Mononuclear cell (primary cell): ENCODE results near the gene MAPKAP1. TPM values are rescaled to one million over a fixed set of nuclear protein-coding genes. Genes with fewer than 3 reads are reported as not detected.

Experiments
- H3K27me3 ChIP-seq: 2 replicates; pipeline ENCODE4 v1.6.0; 2011; ENCODE audit warnings: low read length, control low read depth; ENCODE audit not compliant: insufficient read depth
- H3K4me1 ChIP-seq: 2 replicates; pipeline ENCODE4 v1.5.1; 2011; ENCODE audit warnings: mild to moderate bottlenecking, low read length, control low read depth; ENCODE audit not compliant: insufficient read depth
- H3K4me3 ChIP-seq: 2 replicates; pipeline ENCODE4 v1.5.1; 2011; ENCODE audit warnings: mild to moderate bottlenecking, low read length, moderate library complexity
- H3K9me3 ChIP-seq: 2 replicates; pipeline ENCODE4 v1.5.1; 2011; ENCODE audit warnings: low read depth, mild to moderate bottlenecking, control low read depth, low read length
- total RNA-seq: library from RNA; depleted of rRNA; stranded (reverse); fragments of >200 nt; gene quantifications from one replicate; pipeline ENCODE4 v1.2.3, GENCODE V29; 2012

The MAPKAP1 gene
- total RNA-seq, 1 donor, result 41.0 TPM

DNA sequence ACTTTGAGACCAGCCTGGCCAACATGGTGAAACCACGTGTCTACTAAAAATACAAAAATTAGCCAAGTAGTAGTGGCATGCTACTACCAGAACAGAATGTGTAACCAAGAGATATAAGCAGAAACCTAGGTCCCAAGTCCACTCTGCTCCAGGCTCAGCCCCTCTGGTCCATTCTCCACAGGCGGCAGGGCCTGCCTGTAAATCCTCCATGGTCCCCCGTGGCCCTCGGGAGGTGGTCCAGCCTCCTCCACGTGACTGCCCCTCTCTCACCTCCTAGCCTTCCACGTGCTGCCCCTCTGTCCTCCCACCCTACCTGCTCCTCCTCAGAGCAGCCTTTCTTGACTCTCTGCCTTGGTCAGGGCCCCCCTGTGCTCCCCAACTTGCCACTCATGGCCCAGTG, 318.0 kb downstream of the MAPKAP1 start:
- H3K27me3 ChIP-seq, result no peaks in the 10 kb centered on the region
- H3K9me3 ChIP-seq, result no peaks in the 10 kb centered on the region
- H3K4me3 ChIP-seq, result no peak overlapping the region
- H3K4me1 ChIP-seq, result no peaks in the 10 kb centered on the region

- no peaks in the 10 kb centered on the region for H3K4me1 ChIP-seq
- H3K9me3 ChIP-seq, result no peaks in the 10 kb centered on the region
- no peaks in the 10 kb centered on the region for H3K27me3 ChIP-seq
- H3K4me3 ChIP-seq, result no peak overlapping the region
These were observed 319.0 kb downstream of the MAPKAP1 start for GRCh38 chr9:125387861-125388524.

Other genes starting within 250 kb of the MAPKAP1 start
- 38.1 TPM for gene PBX3, start 40.2 kb upstream of the MAPKAP1 start, total RNA-seq